PC-9 (cell line): ENCODE results near the gene PRRX1.

Experiments used
- CTCF ChIP-seq: fragments of 200-600 bp; sonication (generic); conservative IDR thresholded peaks from 2 replicates; pipeline ENCODE4 v1.6.1; 2017; ENCODE audit warnings: mixed run types, antibody characterized with exemption, mild to moderate bottlenecking, moderate library complexity
- EZH2 ChIP-seq: fragments of 200-600 bp; sonication (generic); IDR thresholded peaks from 2 replicates; pipeline ENCODE4 v1.8.0; 2017; ENCODE audit warnings: antibody characterized with exemption, low read depth

- TF ChIP-seq CTCF, result no peak
- TF ChIP-seq EZH2, result no peak
Observed at GRCh38 chr1:170682809-170683208, 18.9 kb downstream of the PRRX1 start.
